ENCODE results near the gene DLD. TPM values are rescaled to one million over a fixed set of nuclear protein-coding genes. Genes with fewer than 3 reads are reported as not detected.

Gene DLD
- polyA plus RNA-seq, 2 of the 4 experiments (the other 2 are of a cell fraction), result 129 to 179 TPM

GRCh38 chr7:107964510-107964909, 73.5 kb downstream of the DLD start:
- Histone ChIP-seq H3K4me2 (no peak overlapping the region), H3K4me1 (peaks cover 23% of the 10 kb centered on the region), H3K27ac (no peak overlapping the region), H3K9me3 (no peaks in the 10 kb centered on the region), H3K4me3 (no peak overlapping the region)
- ATAC-seq (no peak), FAIRE-seq (no peak), DNase-seq (ENCODE audit: low read depth in 1 of 2, low spot score in 1 of 2) (no peak)
- ChIA-PET CTCF (interaction anchor here (2.2 kb wide), 1 partner anchor 10 kb away, joined by 12 read pairs; no protein-coding TSS in a partner anchor), POLR2A (no interaction called here)
- no peak for TF ChIP-seq HES2 (IDR thresholded peaks at IDR 0.05)
- TF ChIP-seq CEBPB (IDR thresholded peaks at IDR 0.05), result no peak
- no peak for TF ChIP-seq ZSCAN20 (CRISPR knock-in tag; IDR thresholded peaks at IDR 0.05)
- TF ChIP-seq POLR2AphosphoS2 (conservative IDR thresholded peaks at IDR 0.05; ENCODE audit: low read length), result no peak
- TF ChIP-seq MAZ (IDR thresholded peaks at IDR 0.05; ENCODE audit: borderline replicate concordance, low read depth, low read length), result no peak
- no peak for TF ChIP-seq MAX (IDR thresholded peaks at IDR 0.05)
- no peak for TF ChIP-seq HEYL (CRISPR knock-in tag; IDR thresholded peaks at IDR 0.05)
- TF ChIP-seq JUN (IDR thresholded peaks at IDR 0.05), result no peak
- TF ChIP-seq TP53 (CRISPR knock-in tag; IDR thresholded peaks at IDR 0.05), result no peak
- TF ChIP-seq ESRRA (IDR thresholded peaks at IDR 0.05; ENCODE audit: borderline replicate concordance, low read length), result no peak
- no peak for TF ChIP-seq FOSB (CRISPR knock-in tag; IDR thresholded peaks at IDR 0.05)
- no peak for TF ChIP-seq ZFP36 (IDR thresholded peaks at IDR 0.05; ENCODE audit: borderline replicate concordance, partially characterized antibody)
- TF ChIP-seq PHF8 (IDR thresholded peaks at IDR 0.05; ENCODE audit: borderline replicate concordance, low read depth), result no peak
- TF ChIP-seq, protein P1, sequence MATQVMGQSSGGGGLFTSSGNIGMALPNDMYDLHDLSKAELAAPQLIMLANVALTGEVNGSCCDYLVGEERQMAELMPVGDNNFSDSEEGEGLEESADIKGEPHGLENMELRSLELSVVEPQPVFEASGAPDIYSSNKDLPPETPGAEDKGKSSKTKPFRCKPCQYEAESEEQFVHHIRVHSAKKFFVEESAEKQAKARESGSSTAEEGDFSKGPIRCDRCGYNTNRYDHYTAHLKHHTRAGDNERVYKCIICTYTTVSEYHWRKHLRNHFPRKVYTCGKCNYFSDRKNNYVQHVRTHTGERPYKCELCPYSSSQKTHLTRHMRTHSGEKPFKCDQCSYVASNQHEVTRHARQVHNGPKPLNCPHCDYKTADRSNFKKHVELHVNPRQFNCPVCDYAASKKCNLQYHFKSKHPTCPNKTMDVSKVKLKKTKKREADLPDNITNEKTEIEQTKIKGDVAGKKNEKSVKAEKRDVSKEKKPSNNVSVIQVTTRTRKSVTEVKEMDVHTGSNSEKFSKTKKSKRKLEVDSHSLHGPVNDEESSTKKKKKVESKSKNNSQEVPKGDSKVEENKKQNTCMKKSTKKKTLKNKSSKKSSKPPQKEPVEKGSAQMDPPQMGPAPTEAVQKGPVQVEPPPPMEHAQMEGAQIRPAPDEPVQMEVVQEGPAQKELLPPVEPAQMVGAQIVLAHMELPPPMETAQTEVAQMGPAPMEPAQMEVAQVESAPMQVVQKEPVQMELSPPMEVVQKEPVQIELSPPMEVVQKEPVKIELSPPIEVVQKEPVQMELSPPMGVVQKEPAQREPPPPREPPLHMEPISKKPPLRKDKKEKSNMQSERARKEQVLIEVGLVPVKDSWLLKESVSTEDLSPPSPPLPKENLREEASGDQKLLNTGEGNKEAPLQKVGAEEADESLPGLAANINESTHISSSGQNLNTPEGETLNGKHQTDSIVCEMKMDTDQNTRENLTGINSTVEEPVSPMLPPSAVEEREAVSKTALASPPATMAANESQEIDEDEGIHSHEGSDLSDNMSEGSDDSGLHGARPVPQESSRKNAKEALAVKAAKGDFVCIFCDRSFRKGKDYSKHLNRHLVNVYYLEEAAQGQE (IDR thresholded peaks at IDR 0.05), result no peak
- TF ChIP-seq E2F6 (IDR thresholded peaks at IDR 0.05; ENCODE audit: borderline replicate concordance, low read depth), result no peak
- no peak for TF ChIP-seq RNF2 (IDR thresholded peaks at IDR 0.05; ENCODE audit: borderline replicate concordance, low read depth)
- TF ChIP-seq, protein P2, sequence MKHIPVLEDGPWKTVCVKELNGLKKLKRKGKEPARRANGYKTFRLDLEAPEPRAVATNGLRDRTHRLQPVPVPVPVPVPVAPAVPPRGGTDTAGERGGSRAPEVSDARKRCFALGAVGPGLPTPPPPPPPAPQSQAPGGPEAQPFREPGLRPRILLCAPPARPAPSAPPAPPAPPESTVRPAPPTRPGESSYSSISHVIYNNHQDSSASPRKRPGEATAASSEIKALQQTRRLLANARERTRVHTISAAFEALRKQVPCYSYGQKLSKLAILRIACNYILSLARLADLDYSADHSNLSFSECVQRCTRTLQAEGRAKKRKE (CRISPR knock-in tag; IDR thresholded peaks at IDR 0.05; ENCODE audit: low read depth), result no peak
- no peak for TF ChIP-seq GATA3 (IDR thresholded peaks at IDR 0.05; ENCODE audit: borderline replicate concordance)
- no peak for TF ChIP-seq MYC (IDR thresholded peaks at IDR 0.05; ENCODE audit: borderline replicate concordance, low read length)
- WGBS (ENCODE audit: missing lambda C conversion rate), result 92% methylated on average over 11 of the region's 11 CpGs

DNA sequence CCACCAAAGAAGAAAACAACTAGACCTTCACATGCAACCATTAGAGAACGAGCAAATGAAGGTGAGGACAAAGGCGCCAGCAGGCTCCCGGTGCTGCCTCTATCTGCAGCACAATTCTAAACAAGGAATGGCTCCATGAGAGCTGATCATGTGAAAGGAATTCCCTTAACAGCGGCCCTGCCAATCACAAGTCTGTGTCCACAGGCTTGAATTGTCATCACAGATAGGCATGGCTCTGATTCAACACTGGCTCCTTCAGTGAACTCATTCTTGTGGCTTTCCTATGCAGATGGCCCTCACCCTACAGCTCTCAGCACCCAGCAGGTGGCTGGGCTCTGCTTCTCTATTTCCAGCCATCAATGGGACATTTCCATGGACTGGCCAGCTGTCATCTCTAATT, 75.7 kb downstream of the DLD start:
- POLR2A ChIA-PET, result interaction anchor here (1.0 kb wide), 1 partner anchor 49 kb away, joined by 9 read pairs; no protein-coding TSS in a partner anchor
- Histone ChIP-seq H3K27ac (peak overlapping the region in 1 of 2 experiments; percentile 4; a peak in 1 of 6 replicates), H3K4me1 (peaks cover 23% of the 10 kb centered on the region), H3K4me2 (peak overlapping the region; percentile 47), H3K9me3 (no peaks in the 10 kb centered on the region), H3K4me3 (no peak overlapping the region)
- CTCF ChIA-PET, result interaction anchor here (0.7 to 1.9 kb wide), 5 partner anchors 9 to 16 kb away, joined by 3 to 8 read pairs (median 4); no protein-coding TSS in a partner anchor
- WGBS (ENCODE audit: missing lambda C conversion rate), result 68% methylated on average over 4 of the region's 4 CpGs
- FAIRE-seq (no peak), ATAC-seq (peak; percentile 65 to 77), DNase-seq (ENCODE audit: low read depth in 1 of 2, low spot score in 1 of 2) (peak in 1 of 2 experiments; percentile 56)
- TF ChIP-seq FOXS1 (CRISPR knock-in tag; IDR thresholded peaks at IDR 0.05), result no peak
- no peak for TF ChIP-seq RNF2 (IDR thresholded peaks at IDR 0.05; ENCODE audit: borderline replicate concordance, low read depth)
- TF ChIP-seq KDM1A (IDR thresholded peaks at IDR 0.05; ENCODE audit: low read depth), result no peak
